ENCODE results near the gene RIC3. TPM values are rescaled to one million over a fixed set of nuclear protein-coding genes. Genes with fewer than 3 reads are reported as not detected.

RIC3 gene
- total RNA-seq, 1 donor from 2014 or later: 23.1 TPM

GRCh38 chr11:8190431-8190830, 21.6 kb upstream of the RIC3 start:
- DNase-seq (ENCODE audit: low spot score, unreplicated experiment): no peak
- no peak for TF ChIP-seq CTCF (IDR thresholded peaks at IDR 0.05; ENCODE audit: unreplicated experiment)
- H3K27ac Mint-ChIP-seq: no peak overlapping the region
- H3K36me3 Mint-ChIP-seq (ENCODE audit: insufficient read depth): no peaks in the 10 kb centered on the region
- H3K9me3 Mint-ChIP-seq (ENCODE audit: low read depth): peaks cover 5% of the 10 kb centered on the region
- H3K4me3 Mint-ChIP-seq (ENCODE audit: low read depth): no peak overlapping the region
- no peaks in the 10 kb centered on the region for H3K4me1 Mint-ChIP-seq (ENCODE audit: low read depth)
- peaks cover 17% of the 10 kb centered on the region for H3K27me3 Mint-ChIP-seq

GRCh38 chr11:8186429-8186828, 17.6 kb upstream of the RIC3 start:
- H3K36me3 Mint-ChIP-seq (ENCODE audit: insufficient read depth): no peaks in the 10 kb centered on the region
- H3K9me3 Mint-ChIP-seq (ENCODE audit: low read depth): peaks cover 17% of the 10 kb centered on the region
- no peak for TF ChIP-seq CTCF (IDR thresholded peaks at IDR 0.05; ENCODE audit: unreplicated experiment)
- H3K4me3 Mint-ChIP-seq (ENCODE audit: low read depth): no peak overlapping the region
- no peak for DNase-seq (ENCODE audit: low spot score, unreplicated experiment)
- no peak overlapping the region for H3K27ac Mint-ChIP-seq
- no peaks in the 10 kb centered on the region for H3K27me3 Mint-ChIP-seq
- H3K4me1 Mint-ChIP-seq (ENCODE audit: low read depth): no peaks in the 10 kb centered on the region

- no peaks in the 10 kb centered on the region for H3K36me3 Mint-ChIP-seq (ENCODE audit: insufficient read depth)
- no peaks in the 10 kb centered on the region for H3K4me1 Mint-ChIP-seq (ENCODE audit: low read depth)
- no peak for DNase-seq (ENCODE audit: low spot score, unreplicated experiment)
- peaks cover 4% of the 10 kb centered on the region for H3K27me3 Mint-ChIP-seq
- no peak for TF ChIP-seq CTCF (IDR thresholded peaks at IDR 0.05; ENCODE audit: unreplicated experiment)
- H3K4me3 Mint-ChIP-seq (ENCODE audit: low read depth): no peak overlapping the region
- H3K27ac Mint-ChIP-seq: no peak overlapping the region
- peaks cover 17% of the 10 kb centered on the region for H3K9me3 Mint-ChIP-seq (ENCODE audit: low read depth)
These were observed 14.3 kb upstream of the RIC3 start for GRCh38 chr11:8183111-8183510.

DNA sequence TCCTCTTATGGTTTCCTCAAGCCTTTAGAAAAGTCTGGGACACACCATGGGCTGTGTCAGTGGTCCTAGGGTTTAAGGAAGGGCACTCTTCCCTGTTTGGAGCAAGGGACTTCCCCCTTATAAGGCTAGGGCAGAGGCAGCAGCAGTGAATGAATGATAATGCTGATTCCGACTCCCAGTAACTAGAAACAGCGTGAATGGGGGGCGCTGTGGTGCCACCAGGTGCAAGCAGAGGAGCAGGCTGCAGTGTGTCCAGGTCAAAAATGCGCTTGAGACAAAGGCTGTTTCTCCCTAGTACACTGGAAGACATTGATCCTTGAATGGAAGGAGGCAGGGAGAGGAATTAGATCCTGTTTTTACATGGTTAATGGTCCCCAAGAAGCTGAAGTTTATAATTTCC, 11.6 kb upstream of the RIC3 start:
- H3K4me1 Mint-ChIP-seq (ENCODE audit: low read depth): no peaks in the 10 kb centered on the region
- no peak for TF ChIP-seq CTCF (IDR thresholded peaks at IDR 0.05; ENCODE audit: unreplicated experiment)
- no peaks in the 10 kb centered on the region for H3K36me3 Mint-ChIP-seq (ENCODE audit: insufficient read depth)
- no peak overlapping the region for H3K4me3 Mint-ChIP-seq (ENCODE audit: low read depth)
- no peak overlapping the region for H3K27ac Mint-ChIP-seq
- H3K9me3 Mint-ChIP-seq (ENCODE audit: low read depth): peaks cover 12% of the 10 kb centered on the region
- no peak for DNase-seq (ENCODE audit: low spot score, unreplicated experiment)
- peaks cover 15% of the 10 kb centered on the region for H3K27me3 Mint-ChIP-seq

DNA sequence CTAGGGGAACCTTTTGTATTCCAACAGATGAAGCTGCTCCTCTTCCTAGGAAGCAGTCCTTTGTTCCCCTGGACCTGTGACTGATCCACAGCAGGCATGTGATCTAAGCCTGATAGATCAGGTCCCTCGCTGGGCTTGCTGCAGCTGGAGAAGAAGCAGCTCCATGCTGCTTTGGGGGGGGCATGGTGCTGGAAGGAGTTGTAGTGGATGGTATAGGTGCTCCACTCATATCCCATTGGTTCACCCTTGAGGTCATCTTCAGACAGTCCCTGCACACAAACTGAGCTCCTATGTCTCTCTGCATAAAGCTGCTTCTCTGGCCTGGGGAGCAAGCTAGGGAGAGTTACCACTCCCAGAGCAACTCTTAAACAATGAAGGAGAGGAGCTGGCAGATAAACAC, 9.5 kb upstream of the RIC3 start:
- Mint-ChIP-seq H3K27me3 (peaks cover 31% of the 10 kb centered on the region), H3K36me3 (ENCODE audit: insufficient read depth) (no peaks in the 10 kb centered on the region), H3K9me3 (ENCODE audit: low read depth) (peaks cover 4% of the 10 kb centered on the region), H3K4me1 (ENCODE audit: low read depth) (no peaks in the 10 kb centered on the region), H3K4me3 (ENCODE audit: low read depth) (no peak overlapping the region), H3K27ac (no peak overlapping the region)
- no peak for TF ChIP-seq CTCF (IDR thresholded peaks at IDR 0.05; ENCODE audit: unreplicated experiment)
- no peak for DNase-seq (ENCODE audit: low spot score, unreplicated experiment)
